CD8-positive, alpha-beta memory T cell (primary cell): ENCODE results near the gene ARMC9. TPM values are rescaled to one million over a fixed set of nuclear protein-coding genes. Genes with fewer than 3 reads are reported as not detected.

ENCODE experiments used
- CTCF ChIA-PET: fragments of 350-600 bp; sonication (Branson Sonifier 250); formaldehyde crosslinking; loops from one replicate; lab custom pipeline; 2021; ENCODE audit warnings: antibody characterized with exemption; lab: Charles Lee
- POLR2A ChIA-PET: fragments of 350-600 bp; sonication (Branson Sonifier 250); formaldehyde crosslinking; loops from one replicate; lab custom pipeline; 2021; ENCODE audit warnings: antibody characterized with exemption; lab: Charles Lee
- DNase-seq, 5 donors: peaks; one replicate each; pipeline versions ENCODE4 v3.0.0 to v3.0.0-alpha.2; 2020 to 2022; ENCODE audit warnings: mixed read lengths in 1 of 5
- H3K27ac ChIP-seq: one replicate; pipeline ENCODE4 v1.7.0; 2013; ENCODE audit warnings: low read depth, mild to moderate bottlenecking, low read length, moderate library complexity
- H3K27me3 ChIP-seq: 2 replicates; pipeline ENCODE4 v1.7.0; 2013; ENCODE audit warnings: low read length, mild to moderate bottlenecking; ENCODE audit not compliant: insufficient read depth, poor library complexity, severe bottlenecking
- H3K36me3 ChIP-seq: 2 replicates; pipeline ENCODE4 v1.7.0; 2013; ENCODE audit warnings: mild to moderate bottlenecking, low read length, moderate library complexity; ENCODE audit not compliant: insufficient read depth
- H3K4me1 ChIP-seq: 2 replicates; pipeline ENCODE4 v1.7.0; 2013; ENCODE audit warnings: mild to moderate bottlenecking, low read length, moderate library complexity; ENCODE audit not compliant: insufficient read depth
- H3K4me3 ChIP-seq: 2 replicates; pipeline ENCODE4 v1.7.0; 2013; ENCODE audit warnings: mild to moderate bottlenecking, low read length
- H3K9me3 ChIP-seq: 2 replicates; pipeline ENCODE4 v1.7.0; 2013; ENCODE audit warnings: mild to moderate bottlenecking, low read length
- H3K27ac Mint-ChIP-seq, 8 donors: one replicate each; pipeline ENCODE4 v1.8.0; 2020 to 2021; ENCODE audit warnings: mixed read lengths in 8 of 8, mild to moderate bottlenecking in 6 of 8, inconsistent platforms in 3 of 8, moderate library complexity in 3 of 8
- H3K27me3 Mint-ChIP-seq, 2 donors: one replicate each; pipeline ENCODE4 v1.8.0; 2020 to 2021; ENCODE audit warnings: mixed read lengths in 2 of 2, mild to moderate bottlenecking in 1 of 2, moderate library complexity in 1 of 2
- H3K36me3 Mint-ChIP-seq, 3 donors: one replicate each; pipeline ENCODE4 v1.8.0; 2020 to 2021; ENCODE audit warnings: mixed read lengths in 3 of 3, inconsistent platforms in 1 of 3, mild to moderate bottlenecking in 1 of 3
- H3K4me1 Mint-ChIP-seq, 3 donors: one replicate each; pipeline ENCODE4 v1.8.0; 2020 to 2021; ENCODE audit warnings: mixed read lengths in 3 of 3, inconsistent platforms in 1 of 3, mild to moderate bottlenecking in 1 of 3
- H3K4me3 Mint-ChIP-seq, 7 donors: one replicate each; pipeline ENCODE4 v1.8.0; 2020 to 2021; ENCODE audit warnings: mixed read lengths in 7 of 7, mild to moderate bottlenecking in 6 of 7, moderate library complexity in 4 of 7, inconsistent platforms in 2 of 7
- H3K9me3 Mint-ChIP-seq, 5 donors: one replicate each; pipeline ENCODE4 v1.8.0; 2020 to 2022; ENCODE audit warnings: mixed read lengths in 5 of 5, mild to moderate bottlenecking in 3 of 5, moderate library complexity in 2 of 5, inconsistent platforms in 1 of 5
- polyA plus RNA-seq: library from polyadenylated mRNA; unstranded; fragments of 300-500 nt; fragmentation: Illumina TruSeq; gene quantifications from one replicate; pipeline ENCODE4 v1.2.3, GENCODE V29; 2021
- total RNA-seq, 2 experiments: library from RNA; stranded (reverse); gene quantifications; one replicate each; pipeline ENCODE4 v1.2.3, GENCODE V29; 2021

ARMC9 gene
- total and polyA plus RNA-seq, 3 experiments from 2014 or later: 1.0 to 6.4 (median 5.3) TPM

- Histone ChIP-seq H3K9me3 (no peaks in the 10 kb centered on the region), H3K27ac (no peak overlapping the region), H3K4me3 (no peak overlapping the region), H3K4me1 (peaks cover 11% of the 10 kb centered on the region), H3K27me3 (no peaks in the 10 kb centered on the region), H3K36me3 (no peaks in the 10 kb centered on the region)
- H3K27ac Mint-ChIP-seq: no peak overlapping the region
- no peak for DNase-seq
- H3K4me3 Mint-ChIP-seq: peak overlapping the region in 2 of 7 donors; percentile 57 to 63
- CTCF ChIA-PET: no interaction called here
- H3K4me1 Mint-ChIP-seq: peaks cover 11 to 16% (median 12%) of the 10 kb centered on the region in 3 donors
- H3K36me3 Mint-ChIP-seq: peaks cover 0 to 4% (median 0%) of the 10 kb centered on the region in 3 donors
- H3K27me3 Mint-ChIP-seq: peaks cover 0 to 5% of the 10 kb centered on the region in 2 donors
- POLR2A ChIA-PET: no interaction called here
- no peaks in the 10 kb centered on the region for H3K9me3 Mint-ChIP-seq
Observed at GRCh38 chr2:231200805-231201474, 2.5 kb downstream of the ARMC9 start.

- ChIA-PET CTCF (no interaction called here), POLR2A (no interaction called here)
- Histone ChIP-seq H3K4me3 (no peak overlapping the region), H3K27me3 (no peaks in the 10 kb centered on the region), H3K4me1 (peaks cover 11% of the 10 kb centered on the region), H3K9me3 (no peaks in the 10 kb centered on the region), H3K27ac (no peak overlapping the region), H3K36me3 (no peaks in the 10 kb centered on the region)
- H3K4me1 Mint-ChIP-seq: peaks cover 11 to 16% (median 12%) of the 10 kb centered on the region in 3 donors
- H3K4me3 Mint-ChIP-seq: peak overlapping the region in 2 of 7 donors; percentile 57 to 63
- peak overlapping the region in 1 of 8 donors; percentile 5 for H3K27ac Mint-ChIP-seq
- peaks cover 0 to 5% of the 10 kb centered on the region in 2 donors for H3K27me3 Mint-ChIP-seq
- no peaks in the 10 kb centered on the region for H3K9me3 Mint-ChIP-seq
- no peak for DNase-seq
- peaks cover 0 to 4% (median 0%) of the 10 kb centered on the region in 3 donors for H3K36me3 Mint-ChIP-seq
Observed at GRCh38 chr2:231201475-231201814, 3.0 kb downstream of the ARMC9 start.

DNA sequence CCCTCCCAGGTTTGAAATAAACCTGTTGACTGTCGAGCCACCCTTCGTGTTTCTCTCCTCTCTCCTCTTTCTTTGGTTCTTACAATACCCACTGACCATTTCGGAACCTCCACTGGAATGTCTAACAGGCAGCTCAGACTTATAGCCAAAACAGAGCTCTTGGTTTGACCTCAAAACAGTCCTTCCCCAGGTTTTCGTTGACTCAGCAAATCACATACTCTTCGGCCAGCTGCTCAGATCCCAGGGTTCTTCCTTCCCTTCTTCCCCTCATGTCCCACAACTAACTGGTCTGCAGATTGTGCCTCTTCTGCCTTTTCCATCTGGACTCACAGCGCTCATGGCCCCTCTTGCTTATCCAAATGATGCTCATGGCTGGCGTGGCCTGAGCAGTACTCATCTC lies 4.7 kb downstream of the ARMC9 start:
- Histone ChIP-seq H3K4me1 (peaks cover 5% of the 10 kb centered on the region), H3K36me3 (no peaks in the 10 kb centered on the region), H3K4me3 (no peak overlapping the region), H3K9me3 (no peaks in the 10 kb centered on the region), H3K27me3 (no peaks in the 10 kb centered on the region), H3K27ac (no peak overlapping the region)
- ChIA-PET POLR2A (no interaction called here), CTCF (no interaction called here)
- Mint-ChIP-seq H3K4me3 (peak overlapping the region in 1 of 7 donors; percentile 7), H3K27me3 (peaks cover 0 to 5% of the 10 kb centered on the region in 2 donors), H3K27ac (no peak overlapping the region), H3K36me3 (peaks cover 0 to 3% (median 0%) of the 10 kb centered on the region in 3 donors), H3K4me1 (peaks cover 6 to 8% (median 6%) of the 10 kb centered on the region in 3 donors), H3K9me3 (no peaks in the 10 kb centered on the region)
- DNase-seq: no peak

DNA sequence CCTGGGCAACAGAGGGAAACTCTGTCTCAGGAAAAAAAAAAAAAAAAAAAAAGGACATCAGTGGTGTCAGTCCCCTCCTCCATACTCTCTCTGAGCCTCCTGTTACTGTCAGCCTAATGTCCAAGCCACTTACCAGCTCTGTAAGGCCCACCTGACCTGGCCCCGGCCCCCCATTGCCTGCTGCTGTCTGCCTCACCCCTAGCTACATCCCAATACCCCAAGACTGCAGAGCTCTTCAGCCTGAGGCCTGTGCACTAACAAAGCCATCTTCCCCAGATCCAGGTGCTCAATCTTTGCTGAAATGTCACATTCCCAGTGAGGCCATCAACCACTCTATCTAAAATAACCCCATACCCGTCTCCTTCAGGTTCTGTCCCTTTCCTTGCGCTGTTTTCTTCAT lies 5.7 kb downstream of the ARMC9 start:
- CTCF ChIA-PET: no interaction called here

DNA sequence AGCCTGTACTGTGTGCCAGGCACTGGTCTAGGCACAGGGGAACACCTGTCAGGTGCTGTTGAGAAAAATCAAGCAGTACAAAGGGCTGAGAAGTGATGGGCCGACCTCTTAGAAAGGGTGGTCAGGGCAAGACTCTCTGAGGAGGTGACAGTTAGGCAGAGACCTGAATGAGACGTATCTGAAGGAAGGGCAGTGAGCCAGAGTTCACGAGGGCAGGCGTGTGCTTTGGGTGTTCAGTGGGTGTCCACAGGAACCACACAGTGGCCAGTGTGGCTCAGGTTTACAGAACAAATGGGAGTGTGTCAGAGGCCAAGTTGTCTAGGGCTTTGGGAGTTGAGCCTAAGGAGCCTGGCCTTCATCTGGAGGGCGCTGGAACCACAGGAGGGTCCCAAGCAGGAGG lies 6.2 kb downstream of the ARMC9 start:
- no peak for DNase-seq
- CTCF ChIA-PET: no interaction called here
- H3K27me3 Mint-ChIP-seq: peaks cover 0 to 7% of the 10 kb centered on the region in 2 donors
- Histone ChIP-seq H3K4me1 (no peaks in the 10 kb centered on the region), H3K27me3 (no peaks in the 10 kb centered on the region), H3K27ac (no peak overlapping the region), H3K36me3 (no peaks in the 10 kb centered on the region), H3K4me3 (no peak overlapping the region), H3K9me3 (no peaks in the 10 kb centered on the region)
- H3K27ac Mint-ChIP-seq: peak overlapping the region in 1 of 8 donors; percentile 10
- no peaks in the 10 kb centered on the region for H3K4me1 Mint-ChIP-seq
- no peaks in the 10 kb centered on the region for H3K9me3 Mint-ChIP-seq
- POLR2A ChIA-PET: no interaction called here
- no peak overlapping the region for H3K4me3 Mint-ChIP-seq
- H3K36me3 Mint-ChIP-seq: peaks cover 0 to 2% (median 2%) of the 10 kb centered on the region in 3 donors

More for the DNA sequence above, 5.7 kb downstream of the ARMC9 start:
- Histone ChIP-seq H3K9me3 (no peaks in the 10 kb centered on the region), H3K4me1 (peaks cover under 1% of the 10 kb centered on the region), H3K27ac (no peak overlapping the region), H3K36me3 (no peaks in the 10 kb centered on the region), H3K4me3 (no peak overlapping the region), H3K27me3 (no peaks in the 10 kb centered on the region)
- Mint-ChIP-seq H3K27ac (peak overlapping the region in 1 of 8 donors; percentile 27), H3K27me3 (peaks cover 0 to 7% of the 10 kb centered on the region in 2 donors), H3K4me1 (peaks cover 2% of the 10 kb centered on the region in 3 donors), H3K9me3 (no peaks in the 10 kb centered on the region), H3K36me3 (peaks cover 0 to 2% (median 2%) of the 10 kb centered on the region in 3 donors), H3K4me3 (peak overlapping the region in 1 of 7 donors; percentile 23)
- POLR2A ChIA-PET: no interaction called here
- no peak for DNase-seq

DNA sequence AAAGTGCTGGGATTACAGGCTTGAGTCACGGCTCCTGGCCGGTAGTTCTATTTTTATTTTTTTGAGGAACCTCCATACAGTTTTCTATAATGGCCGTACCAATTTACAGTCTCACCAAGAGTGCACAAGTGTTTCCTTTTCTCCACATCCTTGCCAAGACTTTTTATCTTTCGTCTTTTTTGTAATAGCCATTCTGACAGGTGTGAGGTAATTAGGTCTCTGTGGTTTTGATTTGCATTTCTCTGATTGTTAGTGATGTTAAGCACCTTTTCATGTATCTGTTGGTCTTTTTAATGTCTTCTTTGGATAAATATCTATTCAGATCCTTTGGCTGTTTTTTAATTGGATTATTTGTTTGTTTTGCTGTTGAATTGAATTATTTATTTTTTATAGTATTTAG lies 9.3 kb downstream of the ARMC9 start:
- Mint-ChIP-seq H3K27me3 (peaks cover 0 to 5% of the 10 kb centered on the region in 2 donors), H3K4me1 (no peaks in the 10 kb centered on the region)
- CTCF ChIA-PET: no interaction called here

GRCh38 chr2:231210782-231211181 lies 12.4 kb downstream of the ARMC9 start:
- peaks cover 0 to 2% of the 10 kb centered on the region in 2 donors for H3K27me3 Mint-ChIP-seq
- no peaks in the 10 kb centered on the region for H3K9me3 ChIP-seq
- H3K27me3 ChIP-seq: no peaks in the 10 kb centered on the region
- DNase-seq: no peak
- H3K36me3 ChIP-seq: no peaks in the 10 kb centered on the region
- no peak overlapping the region for H3K27ac Mint-ChIP-seq
- no peaks in the 10 kb centered on the region for H3K4me1 Mint-ChIP-seq
- no peaks in the 10 kb centered on the region for H3K4me1 ChIP-seq
- H3K4me3 Mint-ChIP-seq: no peak overlapping the region
- H3K9me3 Mint-ChIP-seq: no peaks in the 10 kb centered on the region
- POLR2A ChIA-PET: no interaction called here
- H3K36me3 Mint-ChIP-seq: peaks cover 0 to 2% (median 2%) of the 10 kb centered on the region in 3 donors
- no peak overlapping the region for H3K4me3 ChIP-seq
- CTCF ChIA-PET: no interaction called here
- no peak overlapping the region for H3K27ac ChIP-seq

More for the DNA sequence above, 9.3 kb downstream of the ARMC9 start:
- H3K27ac Mint-ChIP-seq: no peak overlapping the region
- Histone ChIP-seq H3K27me3 (no peaks in the 10 kb centered on the region), H3K4me3 (no peak overlapping the region), H3K4me1 (no peaks in the 10 kb centered on the region), H3K36me3 (no peaks in the 10 kb centered on the region), H3K9me3 (no peaks in the 10 kb centered on the region), H3K27ac (no peak overlapping the region)
- H3K36me3 Mint-ChIP-seq: peaks cover 0 to 2% (median 2%) of the 10 kb centered on the region in 3 donors
- DNase-seq: no peak
- no peaks in the 10 kb centered on the region for H3K9me3 Mint-ChIP-seq
- H3K4me3 Mint-ChIP-seq: no peak overlapping the region
- POLR2A ChIA-PET: no interaction called here

- Mint-ChIP-seq H3K4me1 (no peaks in the 10 kb centered on the region), H3K36me3 (peaks cover 0 to 2% (median 2%) of the 10 kb centered on the region in 3 donors), H3K4me3 (no peak overlapping the region), H3K9me3 (no peaks in the 10 kb centered on the region), H3K27ac (no peak overlapping the region), H3K27me3 (peaks cover 0 to 2% of the 10 kb centered on the region in 2 donors)
- H3K27ac ChIP-seq: no peak overlapping the region
- POLR2A ChIA-PET: no interaction called here
- H3K36me3 ChIP-seq: no peaks in the 10 kb centered on the region
- H3K4me3 ChIP-seq: no peak overlapping the region
- no peak for DNase-seq
- H3K4me1 ChIP-seq: no peaks in the 10 kb centered on the region
- CTCF ChIA-PET: no interaction called here
- H3K27me3 ChIP-seq: no peaks in the 10 kb centered on the region
- no peaks in the 10 kb centered on the region for H3K9me3 ChIP-seq
Observed at GRCh38 chr2:231211486-231211885, 13.1 kb downstream of the ARMC9 start.
